Hepatocyte (in vitro differentiated cells): ENCODE measurements around the gene RAMP3.

Experiments
- CTCF ChIP-seq: fragments of 200-600 bp; sonication (generic); IDR thresholded peaks from 2 replicates; pipeline ENCODE4 v1.5.1; 2016; ENCODE audit warnings: antibody characterized with exemption, mild to moderate bottlenecking; ENCODE audit not compliant: poor library complexity
- EZH2 ChIP-seq: fragments of 200-600 bp; sonication (generic); IDR thresholded peaks from 2 replicates; pipeline ENCODE4 v1.6.1; 2016; ENCODE audit warnings: antibody characterized with exemption, mild to moderate bottlenecking, borderline replicate concordance

- TF ChIP-seq EZH2 (no peak), CTCF (no peak)
Observed at GRCh38 chr7:45148653-45148973, 9.0 kb upstream of the RAMP3 start.
